Esophagus squamous epithelium (tissue), 5 donors: ENCODE measurements around the gene CORO1C. TPM values are rescaled to one million over a fixed set of nuclear protein-coding genes. Genes with fewer than 3 reads are reported as not detected.
A peak's percentile ranks its signal among the peaks of the same experiment; 100 is the strongest.

ENCODE experiments used
- DNase-seq: peaks from one replicate; lab custom pipeline; 2025; lab: John Stamatoyannopoulos, UW
- H3K27ac ChIP-seq, 4 donors: fragments of 200-600 bp; sonication (generic); one replicate each; pipeline ENCODE4 v1.5.1; 2016 to 2019; ENCODE audit warnings: mild to moderate bottlenecking in 1 of 4
- H3K27me3 ChIP-seq, 4 donors: fragments of 200-600 bp; sonication (generic); 1 replicate in 3 of 4; 2 replicates in 1 of 4; pipeline versions ENCODE4 v1.5.1 to v1.6.0; 2017 to 2021; ENCODE audit warnings: antibody characterized with exemption in 1 of 4
- H3K36me3 ChIP-seq, 3 donors: fragments of 200-600 bp; sonication (generic); one replicate each; pipeline ENCODE4 v1.5.1; 2016 to 2019
- H3K4me1 ChIP-seq, 3 donors: fragments of 200-600 bp; sonication (generic); one replicate each; pipeline ENCODE4 v1.5.1; 2017 to 2019
- H3K4me3 ChIP-seq, 4 donors: fragments of 200-600 bp; sonication (generic); 1 replicate in 3 of 4; 2 replicates in 1 of 4; pipeline ENCODE4 v1.5.1; 2016 to 2019; ENCODE audit warnings: mild to moderate bottlenecking in 2 of 4, moderate library complexity in 1 of 4
- H3K9me3 ChIP-seq, 3 donors: fragments of 200-600 bp; sonication (generic); one replicate each; pipeline ENCODE4 v1.5.1; 2016 to 2019
- CTCF ChIP-seq, 6 experiments: fragments of 450-650 bp in 4 of 6; fragments of 200-600 bp in 2 of 6; sonication (generic) in 2 of 6; IDR thresholded peaks; one replicate each; pipeline ENCODE4 v1.5.1; 2016 to 2019; ENCODE audit warnings: antibody characterized with exemption in 6 of 6, mild to moderate bottlenecking in 4 of 6, moderate library complexity in 4 of 6
- POLR2A ChIP-seq, 4 donors: fragments of 450-650 bp; IDR thresholded peaks; one replicate each; pipeline ENCODE4 v1.6.1; 2017; ENCODE audit warnings: antibody characterized with exemption in 4 of 4, mild to moderate bottlenecking in 4 of 4, moderate library complexity in 3 of 4
- WGBS, 2 donors: methylation state at CpG; one replicate each; pipeline ENCODE4 v1.1.5; 2018; 5-methylcytosine and 5-hydroxymethylcytosine counted together
- intact Hi-C: fragments of 100-400 bp; cut with DNase I; formaldehyde crosslinking; loops from one replicate; pipeline ENCODE4 v1.15.0; 2022
- total RNA-seq, 4 donors: library from RNA; depleted of rRNA; stranded (reverse); fragments of >200 nt; gene quantifications; one replicate each; pipeline ENCODE4 v1.1.0, GENCODE V29; 2016
- donor health status: DM: yes; HTN: yes; CAD: no.

The CORO1C gene
- total RNA-seq, 4 donors from 2014 or later, result 67.2 to 142 (median 114) TPM

GRCh38 chr12:108697905-108698304 lies 33.4 kb downstream of the CORO1C start:
- Histone ChIP-seq H3K4me3 (no peak overlapping the region), H3K27me3 (no peaks in the 10 kb centered on the region), H3K36me3 (peaks cover 0 to 35% (median 0%) of the 10 kb centered on the region in 3 donors), H3K27ac (peak overlapping the region; percentile 75 to 93 (median 91)), H3K4me1 (peaks cover 18 to 100% (median 63%) of the 10 kb centered on the region in 3 donors), H3K9me3 (no peaks in the 10 kb centered on the region)
- DNase-seq, result no peak
- TF ChIP-seq CTCF (IDR thresholded peaks at IDR 0.05) (no peak), POLR2A (IDR thresholded peaks at IDR 0.05) (no peak)
- intact Hi-C loops, result loop anchor here (5.0 kb wide), 1 partner anchor 34 kb away; the partner anchor contains the start of gene CORO1C
- WGBS, 2 donors, result 15 to 70% methylated on average over 1 of the region's 1 CpG

- H3K9me3 ChIP-seq, result no peaks in the 10 kb centered on the region
- TF ChIP-seq POLR2A (IDR thresholded peaks at IDR 0.05) (no peak), CTCF (IDR thresholded peaks at IDR 0.05) (no peak)
- H3K36me3 ChIP-seq, result peaks cover 0 to 35% (median 0%) of the 10 kb centered on the region in 3 donors
- WGBS, 2 donors, result 29 to 41% methylated on average over 2 of the region's 2 CpGs
- DNase-seq, result no peak
- H3K27me3 ChIP-seq, result no peaks in the 10 kb centered on the region
- no peak overlapping the region for H3K4me3 ChIP-seq
- intact Hi-C loops, result loop anchor here (5.0 kb wide), 1 partner anchor 35 kb away; the partner anchor contains the start of gene CORO1C
- peaks cover 21 to 100% (median 63%) of the 10 kb centered on the region in 3 donors for H3K4me1 ChIP-seq
- H3K27ac ChIP-seq, result peak overlapping the region; percentile 75 to 93 (median 91)
Measured at GRCh38 chr12:108696996-108697290, 34.4 kb downstream of the CORO1C start.

- DNase-seq, result no peak
- 17 to 22% methylated on average over 6 to 9 of the region's 9 CpGs for WGBS, 2 donors
- Histone ChIP-seq H3K27me3 (no peaks in the 10 kb centered on the region), H3K27ac (peak overlapping the region; percentile 75 to 93 (median 91)), H3K4me3 (peak overlapping the region in 1 of 4 donors; percentile 42), H3K9me3 (no peaks in the 10 kb centered on the region), H3K36me3 (peaks cover 0 to 35% (median 0%) of the 10 kb centered on the region in 3 donors), H3K4me1 (peaks cover 17 to 100% (median 64%) of the 10 kb centered on the region in 3 donors)
- TF ChIP-seq POLR2A (IDR thresholded peaks at IDR 0.05) (no peak), CTCF (IDR thresholded peaks at IDR 0.05) (no peak)
- intact Hi-C loops, result loop anchor here (5.0 kb wide), 1 partner anchor 36 kb away; the partner anchor contains the start of gene CORO1C
Measured at GRCh38 chr12:108696111-108696995, 35.0 kb downstream of the CORO1C start.

GRCh38 chr12:108694812-108695278 lies 36.5 kb downstream of the CORO1C start:
- Histone ChIP-seq H3K9me3 (no peaks in the 10 kb centered on the region), H3K36me3 (peaks cover 0 to 28% (median 0%) of the 10 kb centered on the region in 3 donors), H3K4me1 (peaks cover 27 to 100% (median 73%) of the 10 kb centered on the region in 3 donors), H3K4me3 (no peak overlapping the region), H3K27ac (peak overlapping the region; percentile 75 to 93 (median 91)), H3K27me3 (no peaks in the 10 kb centered on the region)
- DNase-seq, result no peak
- no peak for TF ChIP-seq CTCF (IDR thresholded peaks at IDR 0.05)
- TF ChIP-seq POLR2A (IDR thresholded peaks at IDR 0.05), result no peak
- intact Hi-C loops, result loop anchor here (5.0 kb wide), 1 partner anchor 37 kb away; the partner anchor contains the start of gene CORO1C
- 30 to 47% methylated on average over 2 of the region's 2 CpGs for WGBS, 2 donors

GRCh38 chr12:108693751-108694150 lies 37.6 kb downstream of the CORO1C start:
- Histone ChIP-seq H3K27ac (peak overlapping the region; percentile 38 to 98 (median 92)), H3K36me3 (peaks cover 0 to 17% (median 0%) of the 10 kb centered on the region in 3 donors), H3K4me3 (no peak overlapping the region), H3K9me3 (no peaks in the 10 kb centered on the region), H3K27me3 (no peaks in the 10 kb centered on the region), H3K4me1 (peaks cover 33 to 100% (median 81%) of the 10 kb centered on the region in 3 donors)
- WGBS, 2 donors, result 82 to 100% methylated on average over 1 to 6 of the region's 6 CpGs
- intact Hi-C loops, result no loop called here
- no peak for DNase-seq
- TF ChIP-seq CTCF (IDR thresholded peaks at IDR 0.05) (no peak), POLR2A (IDR thresholded peaks at IDR 0.05) (no peak)
